ENCODE measurements around the gene SLC6A17.

DNA sequence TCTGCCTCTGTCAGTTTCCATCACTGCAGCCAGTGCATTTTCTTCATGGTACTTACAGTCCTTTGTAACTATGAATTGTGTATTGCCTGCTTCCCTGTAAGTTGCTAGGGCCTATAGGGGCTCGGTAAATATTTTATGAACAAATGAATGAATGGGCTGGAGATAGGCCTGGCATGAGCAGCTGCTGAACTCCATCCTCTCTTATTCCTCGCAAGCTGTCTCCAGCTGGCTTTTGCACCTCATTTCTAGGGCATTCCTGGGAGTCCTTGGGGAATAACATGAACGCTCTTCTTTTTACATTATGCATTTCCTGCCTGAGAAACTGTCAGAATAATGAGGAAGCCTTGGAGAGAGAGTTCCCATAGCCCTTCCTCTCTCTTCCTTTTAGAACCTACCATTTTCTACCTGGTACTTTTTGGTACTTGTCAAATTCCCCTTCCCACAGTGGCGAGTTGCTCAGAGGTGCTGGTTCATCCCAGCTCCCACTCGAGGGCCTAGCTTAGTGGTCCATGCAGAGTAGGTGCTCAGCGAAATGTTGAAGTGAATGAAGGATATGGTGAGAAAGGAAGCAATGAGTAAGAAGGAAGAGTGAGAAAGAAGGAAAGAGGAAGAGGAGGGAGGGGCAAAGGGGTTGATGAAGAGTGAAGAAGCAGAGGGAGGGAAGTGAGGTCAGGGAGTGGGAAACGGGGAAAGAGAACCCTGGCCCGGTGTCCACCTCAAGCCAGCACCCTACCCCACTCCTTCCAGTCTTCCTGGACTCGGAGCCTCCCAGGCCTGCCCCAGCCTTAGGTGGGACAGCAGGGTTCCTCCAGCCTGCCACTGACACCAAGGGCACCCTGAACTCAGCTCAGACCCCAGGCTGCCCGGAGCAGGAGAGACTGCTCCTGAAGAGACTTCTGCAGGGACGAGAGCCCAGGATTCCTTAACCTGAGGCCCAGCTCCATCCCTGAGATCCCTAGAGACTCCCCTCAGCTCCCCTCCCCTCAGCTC lies 89.4 kb downstream of the SLC6A17 start:
- TF ChIP-seq, protein P1, sequence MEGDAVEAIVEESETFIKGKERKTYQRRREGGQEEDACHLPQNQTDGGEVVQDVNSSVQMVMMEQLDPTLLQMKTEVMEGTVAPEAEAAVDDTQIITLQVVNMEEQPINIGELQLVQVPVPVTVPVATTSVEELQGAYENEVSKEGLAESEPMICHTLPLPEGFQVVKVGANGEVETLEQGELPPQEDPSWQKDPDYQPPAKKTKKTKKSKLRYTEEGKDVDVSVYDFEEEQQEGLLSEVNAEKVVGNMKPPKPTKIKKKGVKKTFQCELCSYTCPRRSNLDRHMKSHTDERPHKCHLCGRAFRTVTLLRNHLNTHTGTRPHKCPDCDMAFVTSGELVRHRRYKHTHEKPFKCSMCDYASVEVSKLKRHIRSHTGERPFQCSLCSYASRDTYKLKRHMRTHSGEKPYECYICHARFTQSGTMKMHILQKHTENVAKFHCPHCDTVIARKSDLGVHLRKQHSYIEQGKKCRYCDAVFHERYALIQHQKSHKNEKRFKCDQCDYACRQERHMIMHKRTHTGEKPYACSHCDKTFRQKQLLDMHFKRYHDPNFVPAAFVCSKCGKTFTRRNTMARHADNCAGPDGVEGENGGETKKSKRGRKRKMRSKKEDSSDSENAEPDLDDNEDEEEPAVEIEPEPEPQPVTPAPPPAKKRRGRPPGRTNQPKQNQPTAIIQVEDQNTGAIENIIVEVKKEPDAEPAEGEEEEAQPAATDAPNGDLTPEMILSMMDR (IDR thresholded peaks at IDR 0.05; ENCODE audit: insufficient read depth, low read depth, low read length), result no peak
- TF ChIP-seq EZH2 (IDR thresholded peaks at IDR 0.05; ENCODE audit: insufficient read depth, low read length), result no peak

Measured in astrocyte (in vitro differentiated cells and primary cell).